KMS-11 (cell line): ENCODE data around the gene PNKD.

ENCODE experiments used
- H2AFZ ChIP-seq: fragments of 200-600 bp; sonication (generic); 2 replicates; pipeline ENCODE4 v1.6.1; 2016; ENCODE audit warnings: antibody characterized with exemption, mixed run types, low read depth
- H3K27ac ChIP-seq: fragments of 200-600 bp; sonication (generic); 2 replicates; pipeline ENCODE4 v1.6.1; 2016; ENCODE audit warnings: mild to moderate bottlenecking, mixed run types
- H3K27me3 ChIP-seq: fragments of 200-600 bp; sonication (generic); 2 replicates; pipeline ENCODE4 v1.6.1; 2017; ENCODE audit warnings: mild to moderate bottlenecking, low read depth, mixed run types, moderate library complexity; ENCODE audit not compliant: insufficient read depth
- H3K36me3 ChIP-seq: fragments of 200-600 bp; sonication (generic); 2 replicates; pipeline ENCODE4 v1.6.1; 2017; ENCODE audit warnings: mild to moderate bottlenecking, mixed run types; ENCODE audit not compliant: insufficient read depth
- H3K4me1 ChIP-seq: fragments of 200-600 bp; sonication (generic); 2 replicates; pipeline ENCODE4 v1.6.1; 2016; ENCODE audit warnings: mild to moderate bottlenecking, low read depth, mixed run types; ENCODE audit not compliant: poor library complexity, severe bottlenecking
- H3K4me2 ChIP-seq: fragments of 200-600 bp; sonication (generic); 2 replicates; pipeline ENCODE4 v1.7.0; 2016; ENCODE audit warnings: mild to moderate bottlenecking, mixed run types
- H3K4me3 ChIP-seq: fragments of 200-600 bp; sonication (generic); IDR thresholded peaks from 2 replicates; pipeline ENCODE4 v1.6.1; 2017; ENCODE audit warnings: low read depth, low read length, mixed read lengths; ENCODE audit not compliant: insufficient read depth
- H3K79me2 ChIP-seq: fragments of 200-600 bp; sonication (generic); 2 replicates; pipeline ENCODE4 v1.6.1; 2016; ENCODE audit warnings: low read depth, mixed run types; ENCODE audit not compliant: insufficient read depth
- H3K9ac ChIP-seq: fragments of 200-600 bp; sonication (generic); 2 replicates; pipeline ENCODE4 v1.6.1; 2016; ENCODE audit warnings: mild to moderate bottlenecking, mixed run types
- H4K20me1 ChIP-seq: fragments of 200-600 bp; sonication (generic); 2 replicates; pipeline ENCODE4 v1.6.1; 2016; ENCODE audit warnings: mild to moderate bottlenecking, mixed run types; ENCODE audit not compliant: insufficient read depth
- CTCF ChIP-seq: fragments of 200-600 bp; sonication (generic); conservative IDR thresholded peaks from 2 replicates; pipeline ENCODE4 v1.6.1; 2017; ENCODE audit warnings: low read depth, mild to moderate bottlenecking, antibody characterized with exemption, low read length, moderate library complexity, mixed read lengths

PNKD gene

GRCh38 chr2:218367415-218368149, 97.3 kb downstream of the PNKD start:
- H3K36me3 ChIP-seq, result no peaks in the 10 kb centered on the region
- no peak overlapping the region; the same call in 1 of the 2 replicates for H2AFZ ChIP-seq
- no peak overlapping the region for H3K4me3 ChIP-seq
- no peaks in the 10 kb centered on the region for H3K4me1 ChIP-seq
- no peaks in the 10 kb centered on the region for H3K79me2 ChIP-seq
- no peak overlapping the region; the same call in 1 of the 2 replicates for H3K4me2 ChIP-seq
- no peaks in the 10 kb centered on the region for H3K27me3 ChIP-seq
- H3K9ac ChIP-seq, result no peak overlapping the region
- H3K27ac ChIP-seq, result no peak overlapping the region
- no peak for TF ChIP-seq CTCF
- no peaks in the 10 kb centered on the region for H4K20me1 ChIP-seq

GRCh38 chr2:218368150-218368528, 97.8 kb downstream of the PNKD start:
- H3K4me1 ChIP-seq, result no peaks in the 10 kb centered on the region
- H3K79me2 ChIP-seq, result no peaks in the 10 kb centered on the region
- no peak overlapping the region; the same call in 1 of the 2 replicates for H2AFZ ChIP-seq
- no peak for TF ChIP-seq CTCF
- no peaks in the 10 kb centered on the region for H3K27me3 ChIP-seq
- H3K27ac ChIP-seq, result no peak overlapping the region
- no peaks in the 10 kb centered on the region for H4K20me1 ChIP-seq
- H3K4me2 ChIP-seq, result no peak overlapping the region; the same call in 1 of the 2 replicates
- H3K4me3 ChIP-seq, result no peak overlapping the region
- no peaks in the 10 kb centered on the region for H3K36me3 ChIP-seq
- H3K9ac ChIP-seq, result no peak overlapping the region

GRCh38 chr2:218368621-218369153, 98.4 kb downstream of the PNKD start:
- TF ChIP-seq CTCF, result no peak
- no peak overlapping the region for H3K27ac ChIP-seq
- no peak overlapping the region for H2AFZ ChIP-seq
- no peaks in the 10 kb centered on the region for H3K36me3 ChIP-seq
- H3K4me1 ChIP-seq, result no peaks in the 10 kb centered on the region
- H4K20me1 ChIP-seq, result no peaks in the 10 kb centered on the region
- no peak overlapping the region for H3K9ac ChIP-seq
- H3K79me2 ChIP-seq, result no peaks in the 10 kb centered on the region
- no peak overlapping the region for H3K4me3 ChIP-seq
- H3K4me2 ChIP-seq, result no peak overlapping the region
- H3K27me3 ChIP-seq, result no peaks in the 10 kb centered on the region

GRCh38 chr2:218369330-218369729, 99.0 kb downstream of the PNKD start:
- no peak for TF ChIP-seq CTCF
- Histone ChIP-seq H3K4me1 (no peaks in the 10 kb centered on the region), H3K27me3 (no peaks in the 10 kb centered on the region), H3K4me2 (no peak overlapping the region), H3K4me3 (no peak overlapping the region), H3K27ac (no peak overlapping the region), H3K36me3 (no peaks in the 10 kb centered on the region), H3K79me2 (no peaks in the 10 kb centered on the region), H2AFZ (no peak overlapping the region), H4K20me1 (no peaks in the 10 kb centered on the region), H3K9ac (no peak overlapping the region)
